ENCODE measurements around the gene ARHGAP42.

DNA sequence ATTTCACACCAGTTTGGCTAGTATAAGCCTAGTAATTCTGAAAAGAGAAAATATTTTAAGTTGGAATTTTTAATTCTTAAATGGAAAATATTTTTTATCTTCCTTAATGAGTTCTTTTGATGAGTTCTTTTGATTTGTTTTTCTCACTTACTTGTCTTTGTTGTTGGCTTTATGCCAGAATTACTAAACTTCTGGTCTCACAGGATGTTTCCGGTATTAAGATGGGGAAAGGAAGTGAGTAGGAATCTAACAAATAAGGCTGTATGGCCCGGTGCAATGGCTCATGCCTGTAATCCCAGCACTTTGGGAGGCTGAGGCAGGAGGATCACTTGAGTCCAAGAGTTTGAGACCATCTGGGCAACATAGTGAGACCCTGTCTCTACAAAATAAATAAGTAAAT is 106.4 kb downstream of the ARHGAP42 start:
- TF ChIP-seq, protein P1, sequence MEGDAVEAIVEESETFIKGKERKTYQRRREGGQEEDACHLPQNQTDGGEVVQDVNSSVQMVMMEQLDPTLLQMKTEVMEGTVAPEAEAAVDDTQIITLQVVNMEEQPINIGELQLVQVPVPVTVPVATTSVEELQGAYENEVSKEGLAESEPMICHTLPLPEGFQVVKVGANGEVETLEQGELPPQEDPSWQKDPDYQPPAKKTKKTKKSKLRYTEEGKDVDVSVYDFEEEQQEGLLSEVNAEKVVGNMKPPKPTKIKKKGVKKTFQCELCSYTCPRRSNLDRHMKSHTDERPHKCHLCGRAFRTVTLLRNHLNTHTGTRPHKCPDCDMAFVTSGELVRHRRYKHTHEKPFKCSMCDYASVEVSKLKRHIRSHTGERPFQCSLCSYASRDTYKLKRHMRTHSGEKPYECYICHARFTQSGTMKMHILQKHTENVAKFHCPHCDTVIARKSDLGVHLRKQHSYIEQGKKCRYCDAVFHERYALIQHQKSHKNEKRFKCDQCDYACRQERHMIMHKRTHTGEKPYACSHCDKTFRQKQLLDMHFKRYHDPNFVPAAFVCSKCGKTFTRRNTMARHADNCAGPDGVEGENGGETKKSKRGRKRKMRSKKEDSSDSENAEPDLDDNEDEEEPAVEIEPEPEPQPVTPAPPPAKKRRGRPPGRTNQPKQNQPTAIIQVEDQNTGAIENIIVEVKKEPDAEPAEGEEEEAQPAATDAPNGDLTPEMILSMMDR (conservative IDR thresholded peaks at IDR 0.05; ENCODE audit: low read depth, low read length) = no peak
- TF ChIP-seq POLR2A (IDR thresholded peaks at IDR 0.05; ENCODE audit: low read depth, low read length) (no peak), MXI1 (IDR thresholded peaks at IDR 0.05; ENCODE audit: borderline replicate concordance, low read depth, low read length) (no peak), FOS (IDR thresholded peaks at IDR 0.05; ENCODE audit: low read depth, low read length) (no peak), RCOR1 (IDR thresholded peaks at IDR 0.05; ENCODE audit: insufficient replicate concordance, low read length) (no peak), RFX5 (IDR thresholded peaks at IDR 0.05; ENCODE audit: low read depth, low read length) (no peak)
- TF ChIP-seq, protein P2, sequence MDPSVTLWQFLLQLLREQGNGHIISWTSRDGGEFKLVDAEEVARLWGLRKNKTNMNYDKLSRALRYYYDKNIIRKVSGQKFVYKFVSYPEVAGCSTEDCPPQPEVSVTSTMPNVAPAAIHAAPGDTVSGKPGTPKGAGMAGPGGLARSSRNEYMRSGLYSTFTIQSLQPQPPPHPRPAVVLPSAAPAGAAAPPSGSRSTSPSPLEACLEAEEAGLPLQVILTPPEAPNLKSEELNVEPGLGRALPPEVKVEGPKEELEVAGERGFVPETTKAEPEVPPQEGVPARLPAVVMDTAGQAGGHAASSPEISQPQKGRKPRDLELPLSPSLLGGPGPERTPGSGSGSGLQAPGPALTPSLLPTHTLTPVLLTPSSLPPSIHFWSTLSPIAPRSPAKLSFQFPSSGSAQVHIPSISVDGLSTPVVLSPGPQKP (IDR thresholded peaks at IDR 0.05; ENCODE audit: borderline replicate concordance, low read depth, low read length) = no peak
- TF ChIP-seq, protein P3, sequence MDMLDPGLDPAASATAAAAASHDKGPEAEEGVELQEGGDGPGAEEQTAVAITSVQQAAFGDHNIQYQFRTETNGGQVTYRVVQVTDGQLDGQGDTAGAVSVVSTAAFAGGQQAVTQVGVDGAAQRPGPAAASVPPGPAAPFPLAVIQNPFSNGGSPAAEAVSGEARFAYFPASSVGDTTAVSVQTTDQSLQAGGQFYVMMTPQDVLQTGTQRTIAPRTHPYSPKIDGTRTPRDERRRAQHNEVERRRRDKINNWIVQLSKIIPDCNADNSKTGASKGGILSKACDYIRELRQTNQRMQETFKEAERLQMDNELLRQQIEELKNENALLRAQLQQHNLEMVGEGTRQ (IDR thresholded peaks at IDR 0.05; ENCODE audit: low read depth, low read length) = no peak

Measured in IMR-90 (cell line).